ENCODE data around the gene CELA2A.

DNA sequence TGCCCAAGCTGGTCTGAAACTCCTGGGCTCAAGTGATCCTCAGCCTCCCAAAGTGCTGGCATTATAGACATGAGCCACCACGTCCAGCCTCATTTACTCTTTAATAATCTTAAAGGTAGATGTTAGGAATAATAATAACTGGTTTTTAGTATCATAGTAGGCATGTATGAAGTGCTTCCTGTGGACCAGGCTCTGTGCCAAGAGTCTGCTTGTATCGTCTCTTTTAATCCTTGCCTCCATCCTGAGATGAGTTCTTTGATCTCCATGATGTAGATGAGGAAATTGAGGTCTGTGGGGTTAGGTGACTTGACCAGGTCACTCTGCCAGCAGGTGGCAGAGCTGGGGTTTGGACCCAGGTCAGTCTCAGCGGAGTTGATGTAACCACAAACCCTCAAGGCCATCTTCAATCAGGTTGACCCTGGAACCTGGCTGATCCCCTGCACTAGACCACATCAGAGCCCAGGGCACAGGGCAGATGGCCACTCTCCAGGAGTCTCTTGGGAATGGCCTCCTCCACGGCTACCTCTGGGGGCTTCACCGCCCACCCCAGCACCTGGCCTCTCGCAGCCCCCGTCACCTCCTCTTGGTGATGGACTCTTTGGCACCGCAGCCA is 35.6 kb upstream of the CELA2A start:
- TF ChIP-seq CTCF (IDR thresholded peaks at IDR 0.05 in 4 of 5, conservative IDR thresholded peaks at IDR 0.05 in 1 of 5) (no peak), POLR2A (IDR thresholded peaks at IDR 0.05) (no peak)

All from gastrocnemius medialis (tissue), 4 donors.